HPDE6-E6E7 (cell line): Measurements from ENCODE around the gene MSL1.
"Not testable (repeated sequence)": the region's sequence is repeated elsewhere in the genome, so short reads cannot be mapped to it uniquely, and the experiment has no call there.

Experiments used
- DNase-seq: peaks from one replicate; pipeline ENCODE4 v3.0.0; 2011; ENCODE audit warnings: missing footprints; ENCODE audit errors: extremely low spot score

MSL1 gene

GRCh38 chr17:40124279-40125141, 2.7 kb downstream of the MSL1 start:
- DNase-seq, result no peak

GRCh38 chr17:40129498-40129897, 7.7 kb downstream of the MSL1 start:
- no peak for DNase-seq

GRCh38 chr17:40130352-40131042, 8.7 kb downstream of the MSL1 start:
- no peak for DNase-seq

- DNase-seq, result no peak
These were observed 12.4 kb downstream of the MSL1 start for GRCh38 chr17:40134184-40134583.

GRCh38 chr17:40135817-40136216, 14.0 kb downstream of the MSL1 start:
- DNase-seq, result no peak

- DNase-seq, result no peak
These were observed 17.8 kb downstream of the MSL1 start for GRCh38 chr17:40139566-40140058.

- DNase-seq, result not testable (repeated sequence)
These were observed 21.4 kb downstream of the MSL1 start for GRCh38 chr17:40143166-40143565.

GRCh38 chr17:40145476-40145875, 23.7 kb downstream of the MSL1 start:
- DNase-seq, result no peak

GRCh38 chr17:40148527-40148926, 26.8 kb downstream of the MSL1 start:
- DNase-seq, result no peak

- no peak for DNase-seq
These were observed 28.5 kb downstream of the MSL1 start for GRCh38 chr17:40150276-40150675.

- DNase-seq, result no peak
These were observed 29.7 kb downstream of the MSL1 start for GRCh38 chr17:40151414-40151963.

GRCh38 chr17:40153603-40154236, 31.9 kb downstream of the MSL1 start:
- DNase-seq, result no peak

- no peak for DNase-seq
These were observed 36.2 kb downstream of the MSL1 start for GRCh38 chr17:40157973-40158372.

- no peak for DNase-seq
These were observed 36.8 kb downstream of the MSL1 start for GRCh38 chr17:40158438-40159013.

GRCh38 chr17:40159456-40159855, 37.7 kb downstream of the MSL1 start:
- DNase-seq, result no peak

- no peak for DNase-seq
These were observed 46.0 kb downstream of the MSL1 start for GRCh38 chr17:40167685-40168261.

- DNase-seq, result no peak
These were observed 46.6 kb downstream of the MSL1 start for GRCh38 chr17:40168262-40168832.

- DNase-seq, result no peak
These were observed 48.6 kb downstream of the MSL1 start for GRCh38 chr17:40170325-40170724.

GRCh38 chr17:40171750-40172149, 50.0 kb downstream of the MSL1 start:
- no peak for DNase-seq

GRCh38 chr17:40173091-40173777, 51.5 kb downstream of the MSL1 start:
- no peak for DNase-seq

- DNase-seq, result no peak
These were observed 52.0 kb downstream of the MSL1 start for GRCh38 chr17:40173778-40174135.
